BLaER1 treated with 17β-estradiol and CSF1 and Interleukin-3, amounts not matched to agents 10 nM and 100 nM (cell line): ENCODE data around the gene KRTAP10-3.
"Not testable (repeated sequence)": the region's sequence is repeated elsewhere in the genome, so short reads cannot be mapped to it uniquely, and the experiment has no call there.

Experiments
- H3K27ac ChIP-seq, 11 experiments: shearing (Covaris generic); formaldehyde crosslinking; 2 replicates each; pipeline ENCODE4 v1.8.1; 2022
- H3K27me3 ChIP-seq, 11 experiments: shearing (Covaris generic); formaldehyde crosslinking; 2 replicates each; pipeline ENCODE4 v1.8.1; 2022
- H3K36me3 ChIP-seq, 11 experiments: shearing (Covaris generic); formaldehyde crosslinking; 2 replicates each; pipeline ENCODE4 v1.8.1; 2022
- H3K4me1 ChIP-seq, 10 experiments: shearing (Covaris generic); formaldehyde crosslinking; 2 replicates each; pipeline ENCODE4 v1.8.1; 2022
- H3K4me2 ChIP-seq, 11 experiments: shearing (Covaris generic); formaldehyde crosslinking; 2 replicates each; pipeline ENCODE4 v1.8.1; 2022
- H3K4me3 ChIP-seq, 10 experiments: shearing (Covaris generic); formaldehyde crosslinking; 2 replicates each; pipeline ENCODE4 v1.8.1; 2022
- H3K9ac ChIP-seq, 11 experiments: shearing (Covaris generic); formaldehyde crosslinking; 2 replicates each; pipeline ENCODE4 v1.8.1; 2022
- H3K9me3 ChIP-seq, 11 experiments: shearing (Covaris generic); formaldehyde crosslinking; replicated peaks in 1 of 11; 2 replicates each; pipeline ENCODE4 v1.8.1; 2022
- H4K20me1 ChIP-seq, 11 experiments: shearing (Covaris generic); formaldehyde crosslinking; 2 replicates each; pipeline ENCODE4 v1.8.1; 2022
- Cebpa-rat ChIP-seq, 11 experiments: shearing (Covaris generic); IDR thresholded peaks; 2 replicates each; pipeline ENCODE4 v1.8.1; 2022

KRTAP10-3 gene

DNA sequence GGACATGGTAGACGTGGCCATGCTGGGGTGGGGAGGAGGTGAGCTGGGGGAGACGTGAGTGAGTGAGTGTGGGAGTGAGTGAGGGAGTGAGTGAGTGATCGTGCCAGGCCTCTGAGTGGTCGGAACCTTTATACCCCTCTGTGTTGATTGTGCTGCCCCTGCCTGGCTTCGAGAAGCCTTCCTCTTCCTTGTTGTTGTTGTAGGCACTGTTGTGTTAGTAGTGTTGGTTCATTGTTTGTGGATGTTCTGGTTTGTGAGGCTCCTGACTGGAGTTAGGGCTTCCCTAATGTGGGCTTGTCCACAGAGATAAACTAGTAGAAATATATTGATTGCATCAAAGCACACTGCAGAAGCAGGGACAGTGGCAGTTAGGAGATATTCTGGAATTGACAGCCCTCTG is at the start of gene KRTAP10-3:
Gene KRTAP10-3 (minus strand): TSS at position 101 of the 400 bp plus-strand sequence. CDS start 80 bp downstream, at position 21.
- no peaks in the 10 kb centered on the region for H3K36me3 ChIP-seq
- no peak for TF ChIP-seq Cebpa-rat (IDR thresholded peaks at IDR 0.05)
- H3K4me1 ChIP-seq, result peaks cover 4 to 43% (median 32%) of the 10 kb centered on the region in 10 experiments; a peak in 16 of 20 replicates
- H3K27me3 ChIP-seq, result peaks cover 0 to 29% (median 0%) of the 10 kb centered on the region in 11 experiments; a peak in 5 of 22 replicates
- H3K27ac ChIP-seq, result no peak within 1 kb of the TSS
- peaks cover 15 to 38% (median 29%) of the 10 kb centered on the region in 11 experiments; a peak in 21 of 22 replicates for H3K9me3 ChIP-seq
- peak within 1 kb of the TSS in 6 of 11 experiments; percentile 53 to 91 (median 78); a peak in 10 of 22 replicates for H3K4me2 ChIP-seq
- no peak within 1 kb of the TSS for H3K4me3 ChIP-seq
- H3K9ac ChIP-seq, result no peak within 1 kb of the TSS
- no peaks in the 10 kb centered on the region for H4K20me1 ChIP-seq

DNA sequence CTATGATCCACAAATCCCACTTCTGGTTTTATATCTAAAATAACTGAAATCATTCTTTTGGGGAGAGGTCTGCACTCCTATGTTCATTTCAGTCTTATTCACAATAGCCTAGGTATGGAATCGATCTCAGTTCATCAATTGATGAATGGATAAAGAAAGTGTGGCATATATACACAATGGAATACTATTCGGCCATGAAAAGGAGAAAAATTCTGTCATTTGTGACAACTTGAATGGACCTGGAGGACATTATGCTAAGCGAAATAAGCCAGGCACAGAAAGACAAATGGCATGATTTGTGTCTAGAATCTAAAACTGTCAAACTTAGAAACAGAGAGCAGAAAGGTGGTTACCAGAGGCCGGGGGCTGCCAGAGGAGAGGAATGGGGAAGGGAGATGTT is 47.9 kb upstream of the KRTAP10-3 start:
- Histone ChIP-seq H3K4me1 (no peaks in the 10 kb centered on the region; a peak in 1 of 20 replicates), H4K20me1 (no peaks in the 10 kb centered on the region), H3K9ac (no peak overlapping the region), H3K4me2 (no peak overlapping the region), H3K4me3 (no peak overlapping the region), H3K9me3 (peaks cover 36 to 57% (median 45%) of the 10 kb centered on the region in 11 experiments), H3K27me3 (no peaks in the 10 kb centered on the region), H3K36me3 (peaks cover 0 to 7% (median 0%) of the 10 kb centered on the region in 11 experiments; a peak in 4 of 22 replicates), H3K27ac (no peak overlapping the region)
- TF ChIP-seq Cebpa-rat (IDR thresholded peaks at IDR 0.05), result no peak

DNA sequence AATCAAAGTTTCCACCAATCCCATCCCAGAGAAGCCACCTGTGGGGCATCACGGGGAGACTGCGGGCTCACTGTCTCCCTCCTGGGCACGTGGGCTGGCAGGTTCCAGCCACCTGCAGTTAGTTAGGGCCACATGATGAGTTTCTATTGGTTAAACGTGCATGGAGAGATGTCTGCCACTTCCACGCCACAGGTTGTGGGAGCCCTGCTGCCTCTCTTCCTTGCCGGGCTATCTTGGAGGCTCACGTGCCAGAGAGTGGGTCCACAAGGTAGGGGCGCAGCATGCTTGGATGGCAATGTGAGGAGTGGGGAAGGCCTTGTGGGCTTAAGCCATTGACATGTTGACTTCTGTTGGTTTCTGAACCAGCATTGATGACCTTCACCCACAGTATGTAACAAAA is 45.3 kb upstream of the KRTAP10-3 start:
- no peak overlapping the region for H3K4me3 ChIP-seq
- no peaks in the 10 kb centered on the region for H3K36me3 ChIP-seq
- TF ChIP-seq Cebpa-rat (IDR thresholded peaks at IDR 0.05), result no peak
- H4K20me1 ChIP-seq, result no peaks in the 10 kb centered on the region
- no peak overlapping the region for H3K4me2 ChIP-seq
- no peak overlapping the region for H3K9ac ChIP-seq
- no peaks in the 10 kb centered on the region for H3K27me3 ChIP-seq
- H3K27ac ChIP-seq, result no peak overlapping the region
- H3K9me3 ChIP-seq, result peaks cover 10 to 32% (median 19%) of the 10 kb centered on the region in 11 experiments
- no peaks in the 10 kb centered on the region; a peak in 1 of 20 replicates for H3K4me1 ChIP-seq

- H3K27me3 ChIP-seq, result no peaks in the 10 kb centered on the region
- TF ChIP-seq Cebpa-rat (IDR thresholded peaks at IDR 0.05), result no peak
Measured at GRCh38 chr21:44603109-44603875, 44.7 kb upstream of the KRTAP10-3 start.

GRCh38 chr21:44602463-44602850 is 43.9 kb upstream of the KRTAP10-3 start:
- no peak overlapping the region for H3K4me3 ChIP-seq
- no peak for TF ChIP-seq Cebpa-rat (IDR thresholded peaks at IDR 0.05)
- no peaks in the 10 kb centered on the region for H4K20me1 ChIP-seq
- H3K9ac ChIP-seq, result no peak overlapping the region
- peaks cover 0 to 4% (median 0%) of the 10 kb centered on the region in 10 experiments; a peak in 2 of 20 replicates for H3K4me1 ChIP-seq
- no peaks in the 10 kb centered on the region for H3K36me3 ChIP-seq
- H3K4me2 ChIP-seq, result no peak overlapping the region
- no peak overlapping the region for H3K27ac ChIP-seq
- no peaks in the 10 kb centered on the region for H3K27me3 ChIP-seq
- peaks cover 6 to 27% (median 19%) of the 10 kb centered on the region in 11 experiments; a peak in 21 of 22 replicates for H3K9me3 ChIP-seq

More at GRCh38 chr21:44603109-44603875, 44.7 kb upstream of the KRTAP10-3 start:
- Histone ChIP-seq H3K4me3 (no peak overlapping the region), H3K36me3 (no peaks in the 10 kb centered on the region), H4K20me1 (no peaks in the 10 kb centered on the region), H3K9me3 (peaks cover 6 to 25% (median 20%) of the 10 kb centered on the region in 11 experiments; a peak in 21 of 22 replicates), H3K27ac (no peak overlapping the region), H3K9ac (no peak overlapping the region), H3K4me1 (no peaks in the 10 kb centered on the region; a peak in 1 of 20 replicates), H3K4me2 (no peak overlapping the region)

DNA sequence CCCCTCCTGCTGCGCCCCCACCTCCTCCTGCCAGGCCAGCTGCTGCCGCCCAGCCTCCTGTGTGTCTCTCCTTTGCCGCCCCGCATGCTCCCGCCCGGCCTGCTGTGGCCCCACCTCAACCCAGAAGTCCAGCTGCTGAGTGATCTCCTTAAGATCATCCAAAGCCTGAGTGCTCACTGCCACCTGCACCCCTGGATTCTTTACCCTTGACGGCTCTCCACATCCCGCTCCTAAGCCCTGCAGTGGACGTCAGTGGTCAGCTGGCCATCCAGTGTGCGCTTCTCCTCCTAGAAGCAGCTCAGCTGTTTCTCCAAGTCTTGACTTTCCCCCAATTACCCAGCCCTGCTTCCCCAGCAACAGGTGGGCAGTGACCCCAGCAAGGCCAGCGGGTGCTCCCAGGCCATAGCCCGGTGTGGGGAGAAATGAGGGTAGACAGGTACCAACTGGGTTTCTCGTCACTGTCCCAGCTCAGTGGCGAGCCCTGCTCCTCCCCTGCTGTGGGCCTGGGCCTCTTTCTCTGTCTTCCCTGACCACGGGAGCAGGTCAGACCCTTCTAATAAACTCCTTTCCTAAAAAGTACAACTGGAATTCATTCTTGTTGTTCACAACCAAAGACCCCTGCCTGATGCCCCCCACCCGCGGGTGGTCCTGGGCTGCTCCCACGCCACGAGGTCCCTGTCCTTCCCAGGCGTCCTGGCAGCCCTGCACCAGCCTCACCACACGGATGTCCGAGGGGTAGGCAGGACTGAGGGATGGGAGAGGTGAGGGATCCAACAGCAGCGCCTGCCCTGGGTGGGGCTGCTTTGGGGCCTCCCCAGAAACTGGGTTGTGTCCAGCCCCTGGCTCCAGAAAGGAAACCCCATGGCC is 43.2 kb upstream of the KRTAP10-3 start:
- H3K4me3 ChIP-seq, result no peak overlapping the region
- H3K27ac ChIP-seq, result no peak overlapping the region
- peaks cover 6 to 27% (median 19%) of the 10 kb centered on the region in 11 experiments; a peak in 21 of 22 replicates for H3K9me3 ChIP-seq
- H3K9ac ChIP-seq, result no peak overlapping the region
- no peaks in the 10 kb centered on the region for H3K36me3 ChIP-seq
- no peak for TF ChIP-seq Cebpa-rat (IDR thresholded peaks at IDR 0.05)
- H4K20me1 ChIP-seq, result no peaks in the 10 kb centered on the region
- no peak overlapping the region for H3K4me2 ChIP-seq
- H3K4me1 ChIP-seq, result peaks cover 0 to 4% (median 0%) of the 10 kb centered on the region in 10 experiments; a peak in 2 of 20 replicates
- H3K27me3 ChIP-seq, result no peaks in the 10 kb centered on the region

DNA sequence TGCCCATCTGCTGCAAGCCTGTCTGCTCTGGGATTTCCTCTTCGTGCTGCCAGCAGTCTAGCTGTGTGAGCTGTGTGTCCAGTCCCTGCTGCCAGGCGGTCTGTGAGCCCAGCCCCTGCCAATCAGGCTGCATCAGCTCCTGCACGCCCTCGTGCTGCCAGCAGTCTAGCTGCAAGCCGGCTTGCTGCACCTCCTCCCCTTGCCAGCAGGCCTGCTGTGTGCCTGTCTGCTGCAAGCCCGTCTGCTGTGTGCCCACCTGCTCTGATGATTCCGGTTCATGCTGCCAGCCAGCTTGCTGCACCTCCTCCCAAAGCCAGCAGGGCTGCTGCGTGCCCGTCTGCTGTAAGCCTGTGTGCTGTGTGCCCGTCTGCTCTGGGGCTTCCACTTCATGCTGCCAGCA is 42.5 kb upstream of the KRTAP10-3 start:
- H4K20me1 ChIP-seq, H3K4me3 ChIP-seq, H3K36me3 ChIP-seq, H3K4me1 ChIP-seq, H3K27ac ChIP-seq, H3K9ac ChIP-seq, H3K27me3 ChIP-seq, H3K4me2 ChIP-seq: not testable (repeated sequence)
- H3K9me3 ChIP-seq, result peaks cover 6 to 27% (median 14%) of the 10 kb centered on the region in 11 experiments; a peak in 21 of 22 replicates

DNA sequence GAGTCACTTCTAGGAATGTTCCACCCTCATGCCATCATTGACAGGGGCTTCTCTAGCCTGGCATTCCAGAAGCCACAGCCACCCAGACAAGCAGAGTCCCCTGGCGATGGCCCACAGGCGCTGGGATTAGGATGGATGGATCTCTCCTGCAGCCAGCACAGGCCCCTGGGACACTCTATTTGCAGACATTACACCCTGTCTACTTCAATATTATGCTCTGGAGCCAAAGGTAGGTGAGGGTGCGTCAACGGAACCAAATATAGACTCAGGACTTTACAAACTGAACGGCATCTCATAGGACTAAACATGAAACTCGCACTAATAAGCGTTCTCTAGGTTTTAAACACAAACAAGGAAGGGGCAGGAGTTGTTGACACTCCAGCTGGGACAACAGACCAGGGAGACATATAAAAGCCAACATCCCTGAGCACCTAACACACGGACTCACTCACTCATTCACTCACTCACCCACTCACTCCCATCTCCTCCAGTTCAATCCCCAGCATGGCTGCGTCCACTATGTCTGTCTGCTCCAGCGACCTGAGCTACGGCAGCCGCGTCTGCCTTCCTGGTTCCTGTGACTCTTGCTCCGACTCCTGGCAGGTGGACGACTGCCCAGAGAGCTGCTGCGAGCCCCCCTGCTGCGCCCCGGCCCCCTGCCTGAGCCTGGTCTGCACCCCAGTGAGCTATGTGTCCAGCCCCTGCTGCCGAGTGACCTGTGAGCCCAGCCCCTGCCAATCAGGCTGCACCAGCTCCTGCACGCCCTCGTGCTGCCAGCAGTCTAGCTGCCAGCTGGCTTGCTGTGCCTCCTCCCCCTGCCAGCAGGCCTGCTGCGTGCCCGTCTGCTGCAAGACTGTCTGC is 41.8 kb upstream of the KRTAP10-3 start, which contains the start of gene KRTAP10-7:
Gene KRTAP10-7 (plus strand): TSS at position 480 of the 861 bp plus-strand sequence. CDS start 25 bp downstream, at position 505.
- not testable (repeated sequence) for H3K27ac ChIP-seq, H3K9ac ChIP-seq, H3K4me3 ChIP-seq, H3K36me3 ChIP-seq, H4K20me1 ChIP-seq, H3K4me2 ChIP-seq, H3K27me3 ChIP-seq, H3K4me1 ChIP-seq
- peaks cover 6 to 27% (median 13%) of the 10 kb centered on the region in 11 experiments; a peak in 20 of 22 replicates for H3K9me3 ChIP-seq
